HG02884 (cell line): ENCODE data around the gene B3GNT4.
"Not testable (repeated sequence)": the region's sequence is repeated elsewhere in the genome, so short reads cannot be mapped to it uniquely, and the experiment has no call there.

ENCODE experiments used
- ATAC-seq: cut with Tn5 transposase; IDR thresholded peaks from one replicate; pipeline ENCODE4 v1.9.1; 2021; ENCODE audit warnings: mild to moderate bottlenecking, moderate library complexity; ENCODE audit not compliant: unreplicated experiment

B3GNT4 gene

GRCh38 chr12:122208073-122208820 is 4.7 kb downstream of the B3GNT4 start:
- ATAC-seq: no peak

GRCh38 chr12:122215771-122216170 is 12.3 kb downstream of the B3GNT4 start:
- no peak for ATAC-seq

- ATAC-seq: no peak
Measured at GRCh38 chr12:122216445-122216844, 12.9 kb downstream of the B3GNT4 start.

- ATAC-seq: peak; percentile 92
Measured at GRCh38 chr12:122225683-122226365, 22.3 kb downstream of the B3GNT4 start, which contains the start of gene DIABLO. TSS of gene DIABLO (minus strand) at chr12:122226052. CDS start at chr12:122226014, 38 bp downstream.

- ATAC-seq: no peak
Measured at GRCh38 chr12:122226366-122227125, 23.0 kb downstream of the B3GNT4 start.

GRCh38 chr12:122227341-122227740 is 23.8 kb downstream of the B3GNT4 start:
- ATAC-seq: no peak

GRCh38 chr12:122228092-122228491 is 24.6 kb downstream of the B3GNT4 start:
- ATAC-seq: no peak

GRCh38 chr12:122230798-122231197 is 27.3 kb downstream of the B3GNT4 start:
- ATAC-seq: no peak

GRCh38 chr12:122232691-122233090 is 29.2 kb downstream of the B3GNT4 start:
- ATAC-seq: no peak

GRCh38 chr12:122235741-122236140 is 32.2 kb downstream of the B3GNT4 start:
- no peak for ATAC-seq

GRCh38 chr12:122238861-122239260 is 35.4 kb downstream of the B3GNT4 start:
- no peak for ATAC-seq

GRCh38 chr12:122243965-122244364 is 40.5 kb downstream of the B3GNT4 start:
- ATAC-seq: no peak

- ATAC-seq: no peak
Measured at GRCh38 chr12:122244565-122245371, 41.3 kb downstream of the B3GNT4 start.

- no peak for ATAC-seq
Measured at GRCh38 chr12:122245553-122245952, 42.0 kb downstream of the B3GNT4 start.

GRCh38 chr12:122250047-122250446 is 46.5 kb downstream of the B3GNT4 start:
- ATAC-seq: no peak

GRCh38 chr12:122250536-122250935 is 47.0 kb downstream of the B3GNT4 start:
- ATAC-seq: no peak

GRCh38 chr12:122258462-122258861 is 55.0 kb downstream of the B3GNT4 start:
- not testable (repeated sequence) for ATAC-seq
